ENCODE measurements around the gene PLEKHD1.
"Not testable (repeated sequence)": the region's sequence is repeated elsewhere in the genome, so short reads cannot be mapped to it uniquely, and the experiment has no call there.

The PLEKHD1 gene

DNA sequence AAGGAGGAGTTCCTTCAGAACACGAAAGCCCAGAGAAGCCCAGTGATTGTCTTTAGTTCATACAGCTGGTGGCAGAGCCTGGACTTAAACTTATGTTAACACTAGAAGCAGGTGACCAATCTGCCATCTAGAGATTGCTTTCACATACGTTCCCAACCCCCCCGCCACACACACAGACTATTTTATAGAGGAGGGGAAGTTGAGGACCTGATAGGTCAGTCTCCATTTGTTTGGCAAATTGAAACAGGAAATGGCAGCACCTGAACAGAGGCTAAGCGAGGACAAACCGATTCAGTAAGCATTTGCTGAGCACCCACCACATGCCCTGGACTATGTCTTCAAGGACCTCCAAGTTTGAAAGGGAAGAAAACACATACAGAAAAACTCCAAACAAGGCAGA, 4.8 kb upstream of the PLEKHD1 start:
- in situ Hi-C loops (cut with MboI; ENCODE audit: low pct_unique_long_range_greater_than_20kb, low sequenced_read_pairs), result no loop called here
- DNase-seq, result no peak

DNA sequence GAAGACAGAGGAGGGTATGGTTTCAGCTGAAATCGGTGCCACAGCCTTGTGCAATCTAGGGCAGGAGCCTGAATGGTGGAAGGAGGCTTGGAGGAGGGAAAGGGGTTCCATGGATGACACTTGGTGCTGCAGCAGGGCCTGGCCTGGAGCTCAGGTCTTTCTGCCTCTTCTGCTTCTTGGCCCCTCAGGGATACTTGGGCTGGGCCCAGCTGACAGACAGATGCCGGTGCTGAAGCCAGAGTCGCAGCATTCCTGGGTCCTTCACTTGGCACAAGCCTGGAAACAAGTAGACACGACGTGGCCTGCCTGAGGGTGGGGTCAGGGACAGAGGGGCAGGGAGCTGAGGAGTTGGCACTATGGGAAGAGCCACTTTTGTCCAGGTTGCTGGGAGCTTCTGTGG, 4.4 kb upstream of the PLEKHD1 start:
- in situ Hi-C loops (cut with MboI; ENCODE audit: low pct_unique_long_range_greater_than_20kb, low sequenced_read_pairs), result no loop called here
- no peak for DNase-seq

DNA sequence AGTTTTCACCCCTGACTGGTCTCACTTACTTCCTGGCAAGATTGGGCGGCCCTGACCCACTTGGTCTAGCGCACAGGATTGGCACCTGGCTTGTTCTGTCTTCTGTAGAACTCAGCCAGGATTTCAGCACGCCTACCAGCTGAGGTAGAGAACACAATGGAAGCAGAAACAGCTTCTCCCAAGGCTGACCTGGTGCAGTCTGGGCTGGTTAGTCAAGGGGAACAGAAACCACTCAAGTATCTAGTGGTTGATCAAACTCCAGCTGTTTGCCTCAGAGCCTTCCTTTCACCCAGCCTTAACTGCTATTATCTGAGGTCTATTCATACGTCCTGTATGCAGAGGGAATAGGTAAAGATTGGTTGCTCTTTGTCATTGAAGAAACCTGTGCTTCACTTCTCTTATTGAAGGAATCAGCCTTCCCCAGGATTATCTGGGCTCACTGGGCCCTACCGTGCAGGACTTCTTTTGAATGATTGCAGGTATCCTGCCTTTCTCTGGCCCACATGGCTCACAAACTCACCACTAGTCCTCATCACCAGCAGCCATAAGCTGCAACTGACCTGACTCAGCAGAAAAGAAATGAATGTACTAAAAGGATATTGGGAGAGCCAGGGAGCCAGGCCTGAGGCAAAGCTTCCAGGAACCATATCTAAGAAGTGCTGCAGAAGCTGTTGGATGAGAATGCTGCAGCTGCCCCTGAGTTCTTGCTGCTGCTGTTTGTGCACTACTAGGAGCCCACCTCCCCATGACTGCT, 2.5 kb upstream of the PLEKHD1 start:
- DNase-seq, result no peak
- in situ Hi-C loops (cut with MboI; ENCODE audit: low pct_unique_long_range_greater_than_20kb, low sequenced_read_pairs), result no loop called here

DNA sequence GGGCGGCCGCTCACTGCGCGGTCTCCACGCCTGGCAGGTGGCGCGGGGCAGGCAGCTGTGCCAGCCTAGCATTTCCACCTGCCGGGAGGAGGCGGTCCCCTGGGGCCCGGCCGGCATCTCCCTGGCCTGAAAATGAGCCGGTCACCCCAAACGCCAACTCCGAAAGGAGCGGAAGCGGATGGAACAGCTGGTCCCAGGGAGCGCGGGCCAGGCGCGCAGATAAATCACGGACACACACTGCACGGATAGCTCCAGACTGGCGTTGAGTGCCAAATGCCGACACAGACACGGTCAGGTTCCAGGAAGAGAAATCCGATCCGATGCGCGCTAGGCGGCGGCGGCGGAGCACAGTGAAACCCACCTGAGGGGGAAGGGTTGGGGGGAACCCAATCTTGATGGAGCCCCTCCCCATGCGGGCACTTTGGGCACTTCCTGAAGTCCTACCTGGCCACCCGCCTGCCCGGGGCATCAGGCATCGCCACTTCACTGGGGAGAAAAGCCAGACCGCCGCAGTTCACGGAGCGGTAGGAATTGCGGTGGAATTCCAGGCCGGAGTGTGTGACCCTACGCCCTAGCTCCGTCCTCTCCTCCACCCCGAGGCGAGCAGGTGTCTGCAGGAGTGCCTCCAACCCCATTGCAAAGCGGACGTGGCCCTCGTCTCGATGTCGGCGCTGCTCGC, 624 bp upstream of the PLEKHD1 start:
- in situ Hi-C loops (cut with MboI; ENCODE audit: low pct_unique_long_range_greater_than_20kb, low sequenced_read_pairs), result no loop called here
- no peak for DNase-seq

GRCh38 chr14:69485315-69485660, 760 bp downstream of the PLEKHD1 start:
- no peak for DNase-seq
- in situ Hi-C loops (cut with MboI; ENCODE audit: low pct_unique_long_range_greater_than_20kb, low sequenced_read_pairs), result no loop called here

DNA sequence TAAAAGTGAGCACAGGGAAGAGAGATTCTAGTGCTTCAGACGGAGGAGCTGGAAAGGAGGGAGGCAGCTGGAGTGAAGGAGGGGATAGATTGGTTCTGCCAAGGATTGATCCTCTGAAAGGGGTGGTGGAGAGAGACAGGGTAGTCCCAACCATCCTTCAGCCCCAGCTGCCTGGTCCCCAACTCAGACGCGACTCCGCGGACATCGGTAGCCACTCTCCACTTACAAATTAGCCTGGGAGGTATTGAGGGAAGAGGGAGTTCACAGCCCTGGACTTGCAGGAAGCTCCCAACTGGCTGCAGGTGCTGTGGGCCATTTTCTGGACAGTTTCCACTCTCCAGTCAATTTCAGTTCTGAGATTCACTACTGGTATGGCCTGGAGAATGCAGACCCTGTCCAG, 1.2 kb downstream of the PLEKHD1 start:
- in situ Hi-C loops (cut with MboI; ENCODE audit: low pct_unique_long_range_greater_than_20kb, low sequenced_read_pairs), result no loop called here
- no peak for DNase-seq

DNA sequence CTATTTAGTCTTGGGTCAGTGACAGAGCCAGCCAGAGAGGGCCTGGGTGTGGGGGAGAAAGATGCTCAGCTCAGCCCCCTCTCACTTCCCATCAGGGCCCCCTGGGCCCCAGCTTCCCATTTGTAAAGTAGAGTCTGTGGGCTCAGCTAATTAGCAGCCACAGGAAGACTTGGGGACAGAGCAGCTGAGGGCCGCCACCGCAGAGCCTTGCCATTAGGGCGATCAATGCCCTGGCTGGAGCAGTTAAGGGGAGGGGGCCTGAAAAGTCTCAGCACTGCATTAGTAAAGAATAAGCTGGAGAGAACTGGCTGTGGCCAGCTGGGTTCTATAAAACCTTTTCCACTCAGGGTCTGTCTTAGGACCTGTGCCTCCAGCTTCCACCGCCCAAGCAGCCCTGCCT, 2.7 kb downstream of the PLEKHD1 start:
- no peak for DNase-seq
- in situ Hi-C loops (cut with MboI; ENCODE audit: low pct_unique_long_range_greater_than_20kb, low sequenced_read_pairs), result no loop called here

- in situ Hi-C loops (cut with MboI; ENCODE audit: low pct_unique_long_range_greater_than_20kb, low sequenced_read_pairs), result no loop called here
Observed at GRCh38 chr14:69487771-69488170, 3.2 kb downstream of the PLEKHD1 start.

GRCh38 chr14:69489495-69489894, 5.0 kb downstream of the PLEKHD1 start:
- in situ Hi-C loops (cut with MboI; ENCODE audit: low pct_unique_long_range_greater_than_20kb, low sequenced_read_pairs), result no loop called here
- no peak for DNase-seq

More at GRCh38 chr14:69487771-69488170, 3.2 kb downstream of the PLEKHD1 start:
- DNase-seq, result no peak

- DNase-seq, result no peak
- in situ Hi-C loops (cut with MboI; ENCODE audit: low pct_unique_long_range_greater_than_20kb, low sequenced_read_pairs), result no loop called here
Observed at GRCh38 chr14:69490219-69490918, 5.8 kb downstream of the PLEKHD1 start.

GRCh38 chr14:69491193-69491592, 6.7 kb downstream of the PLEKHD1 start:
- in situ Hi-C loops (cut with MboI; ENCODE audit: low pct_unique_long_range_greater_than_20kb, low sequenced_read_pairs), result no loop called here
- DNase-seq, result no peak

DNA sequence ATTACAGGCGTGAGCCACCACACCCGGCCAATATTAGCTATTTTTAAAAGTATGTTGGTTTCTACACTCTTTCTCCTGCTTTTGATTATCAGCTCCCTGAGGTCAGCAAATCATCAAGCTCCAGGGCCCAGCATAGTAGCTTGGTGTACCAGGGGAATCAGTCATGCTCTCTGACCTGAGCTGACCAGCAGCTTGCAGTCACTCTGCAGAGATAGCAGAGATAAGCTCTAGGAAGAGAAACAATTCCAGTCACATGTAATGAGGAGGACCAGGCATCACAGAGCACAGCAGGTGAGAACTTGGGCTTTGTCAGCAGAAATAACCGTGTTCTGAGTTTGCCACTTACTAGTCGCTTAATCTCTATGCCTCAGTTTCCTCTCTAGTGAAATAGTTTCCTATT, 8.5 kb downstream of the PLEKHD1 start:
- DNase-seq, result no peak
- in situ Hi-C loops (cut with MboI; ENCODE audit: low pct_unique_long_range_greater_than_20kb, low sequenced_read_pairs), result no loop called here

GRCh38 chr14:69493791-69494190, 9.3 kb downstream of the PLEKHD1 start:
- DNase-seq, result no peak
- in situ Hi-C loops (cut with MboI; ENCODE audit: low pct_unique_long_range_greater_than_20kb, low sequenced_read_pairs), result no loop called here

GRCh38 chr14:69495341-69495921, 10.9 kb downstream of the PLEKHD1 start:
- DNase-seq, result no peak

GRCh38 chr14:69497866-69498265, 13.3 kb downstream of the PLEKHD1 start:
- DNase-seq; in situ Hi-C loops (cut with MboI; ENCODE audit: low pct_unique_long_range_greater_than_20kb, low sequenced_read_pairs): not testable (repeated sequence)

More at GRCh38 chr14:69495341-69495921, 10.9 kb downstream of the PLEKHD1 start:
- in situ Hi-C loops (cut with MboI; ENCODE audit: low pct_unique_long_range_greater_than_20kb, low sequenced_read_pairs), result no loop called here

- DNase-seq; in situ Hi-C loops (cut with MboI; ENCODE audit: low pct_unique_long_range_greater_than_20kb, low sequenced_read_pairs): not testable (repeated sequence)
Observed at GRCh38 chr14:69498286-69498685, 13.8 kb downstream of the PLEKHD1 start.

- in situ Hi-C loops (cut with MboI; ENCODE audit: low pct_unique_long_range_greater_than_20kb, low sequenced_read_pairs), result no loop called here
Observed at GRCh38 chr14:69499436-69499835, 14.9 kb downstream of the PLEKHD1 start.

GRCh38 chr14:69500096-69500495, 15.6 kb downstream of the PLEKHD1 start:
- DNase-seq, result no peak
- in situ Hi-C loops (cut with MboI; ENCODE audit: low pct_unique_long_range_greater_than_20kb, low sequenced_read_pairs), result no loop called here

More at GRCh38 chr14:69499436-69499835, 14.9 kb downstream of the PLEKHD1 start:
- no peak for DNase-seq

GRCh38 chr14:69500736-69501135, 16.2 kb downstream of the PLEKHD1 start:
- in situ Hi-C loops (cut with MboI; ENCODE audit: low pct_unique_long_range_greater_than_20kb, low sequenced_read_pairs), result no loop called here
- DNase-seq, result no peak

- no peak for DNase-seq
- in situ Hi-C loops (cut with MboI; ENCODE audit: low pct_unique_long_range_greater_than_20kb, low sequenced_read_pairs), result no loop called here
Observed at GRCh38 chr14:69501423-69501838, 16.9 kb downstream of the PLEKHD1 start.

All from KBM-7 (cell line).